ENCODE data around the gene CEACAM8.
"Not testable (repeated sequence)": the region's sequence is repeated elsewhere in the genome, so short reads cannot be mapped to it uniquely, and the experiment has no call there.

The CEACAM8 gene

DNA sequence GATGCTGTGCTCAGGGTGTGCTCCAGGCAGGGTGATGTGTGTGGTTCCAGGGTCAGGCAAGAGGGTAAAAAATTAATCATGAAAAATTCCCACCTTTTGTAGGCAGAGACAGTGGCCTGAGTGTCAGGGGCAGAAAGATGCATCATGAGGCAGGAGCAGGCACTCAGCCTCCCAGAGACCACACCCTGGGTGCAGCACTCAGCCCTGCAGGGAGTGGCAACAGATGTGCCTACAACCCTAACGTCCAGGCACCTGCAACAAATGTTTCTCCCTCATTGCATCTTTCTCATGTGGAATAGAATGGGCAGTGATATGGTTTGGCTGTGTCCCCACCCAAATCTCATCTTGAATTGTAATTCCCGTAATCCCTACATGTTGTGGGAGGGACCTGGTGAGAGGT lies 46.8 kb downstream of the CEACAM8 start:
- no peak for TF ChIP-seq CTCF (IDR thresholded peaks at IDR 0.05)
- no peak for TF ChIP-seq ZFX (IDR thresholded peaks at IDR 0.05; ENCODE audit: borderline replicate concordance)
- no peak overlapping the region for H3K27ac ChIP-seq

DNA sequence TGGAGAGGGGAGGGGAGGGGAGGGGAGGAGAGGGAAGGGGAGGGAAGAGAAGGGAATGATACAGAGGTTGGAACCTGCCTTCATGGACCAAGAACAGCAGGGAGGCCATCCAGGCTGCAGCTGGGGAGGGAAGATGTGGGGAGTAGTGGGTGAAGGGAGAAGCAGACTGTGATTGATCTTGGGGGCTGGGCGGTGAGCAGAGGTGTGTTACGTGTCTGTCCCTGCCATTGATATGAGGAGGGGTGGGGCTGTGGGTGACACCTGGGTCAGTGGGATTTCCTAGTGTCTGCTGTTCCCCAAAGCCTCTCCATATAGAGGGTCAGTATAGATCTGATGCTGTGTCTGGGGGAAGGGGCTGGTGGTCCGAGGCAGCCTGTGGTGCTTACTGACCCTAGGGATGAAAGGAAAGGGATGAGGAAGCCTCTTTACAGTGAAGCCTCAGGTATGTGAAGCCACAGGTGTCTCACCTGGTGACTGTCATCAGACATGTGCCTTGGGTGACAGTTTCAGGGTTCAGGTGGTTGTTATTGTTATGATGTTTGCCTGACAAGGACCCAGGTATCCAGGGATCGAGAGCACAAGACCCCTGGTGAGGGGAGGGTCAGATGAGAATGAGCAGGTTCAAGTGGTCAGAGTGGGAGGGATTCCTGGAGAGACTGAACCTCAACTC lies 47.8 kb downstream of the CEACAM8 start:
- no peak for TF ChIP-seq ZFX (IDR thresholded peaks at IDR 0.05; ENCODE audit: borderline replicate concordance)
- TF ChIP-seq CTCF (IDR thresholded peaks at IDR 0.05) = no peak
- H3K27ac ChIP-seq = no peak overlapping the region

- TF ChIP-seq ZFX (IDR thresholded peaks at IDR 0.05; ENCODE audit: borderline replicate concordance) = no peak
- TF ChIP-seq CTCF (IDR thresholded peaks at IDR 0.05) = no peak
- no peak overlapping the region for H3K27ac ChIP-seq
Measured at GRCh38 chr19:42544146-42544545, 50.6 kb downstream of the CEACAM8 start.

GRCh38 chr19:42542791-42543190 lies 51.9 kb downstream of the CEACAM8 start:
- TF ChIP-seq CTCF (IDR thresholded peaks at IDR 0.05) (no peak), ZFX (IDR thresholded peaks at IDR 0.05; ENCODE audit: borderline replicate concordance) (no peak)
- H3K27ac ChIP-seq = no peak overlapping the region

DNA sequence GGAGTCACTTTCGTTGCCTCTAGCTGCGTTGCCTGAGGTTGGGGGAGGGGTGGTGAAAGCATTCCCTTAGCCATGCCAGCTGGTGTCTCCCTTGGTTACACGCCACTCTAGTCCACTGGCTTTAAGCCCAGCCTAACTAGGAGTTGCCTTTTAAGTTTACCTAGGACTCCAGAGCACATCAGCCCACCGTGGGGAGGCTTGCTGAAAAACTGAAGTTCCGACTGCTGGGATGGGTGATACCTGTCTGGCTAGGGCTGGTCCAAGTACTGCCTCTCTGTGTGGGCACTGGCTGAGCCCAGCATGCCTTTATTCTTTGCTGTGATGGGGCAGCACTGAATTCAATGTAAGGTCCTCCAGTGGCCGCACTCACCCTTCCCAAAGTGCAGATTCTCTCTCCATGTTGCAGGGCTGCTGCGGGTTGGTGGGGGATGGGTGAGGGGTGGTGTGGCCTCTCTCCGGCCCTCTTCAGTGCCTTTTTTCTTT lies 54.6 kb downstream of the CEACAM8 start:
- H3K27ac ChIP-seq = no peak overlapping the region
- TF ChIP-seq ZFX (IDR thresholded peaks at IDR 0.05; ENCODE audit: borderline replicate concordance) = no peak
- TF ChIP-seq CTCF (IDR thresholded peaks at IDR 0.05) = no peak

GRCh38 chr19:42538841-42539709 lies 55.6 kb downstream of the CEACAM8 start:
- no peak overlapping the region for H3K27ac ChIP-seq
- no peak for TF ChIP-seq ZFX (IDR thresholded peaks at IDR 0.05; ENCODE audit: borderline replicate concordance)
- no peak for TF ChIP-seq CTCF (IDR thresholded peaks at IDR 0.05)

GRCh38 chr19:42535276-42535675 lies 59.4 kb downstream of the CEACAM8 start:
- not testable (repeated sequence) for H3K27ac ChIP-seq
